A673 (cell line): ENCODE measurements around the gene LPAR2.

ENCODE experiments used
- CTCF ChIP-seq: fragments of 300-800, 200-600 bp; sonication (generic); conservative IDR thresholded peaks from 2 replicates; pipeline ENCODE4 v1.5.1; 2017; ENCODE audit warnings: low read depth, mild to moderate bottlenecking, antibody characterized with exemption, low read length, moderate library complexity, mixed read lengths
- EZH2 ChIP-seq: fragments of 200-600 bp; sonication (generic); IDR thresholded peaks from 2 replicates; pipeline ENCODE4 v1.6.1; 2017; ENCODE audit warnings: borderline replicate concordance, low read depth, mild to moderate bottlenecking, mixed read lengths, antibody characterized with exemption, low read length; ENCODE audit not compliant: poor library complexity, severe bottlenecking

GRCh38 chr19:19635313-19635702 is 7.3 kb upstream of the LPAR2 start:
- TF ChIP-seq CTCF (no peak), EZH2 (no peak)
